Stimulated activated naive CD8-positive, alpha-beta T cell treated with anti-CD3 and anti-CD28 coated beads, Interleukin-15, Interleukin-2, amounts not matched to agents 100 ng/mL and 50 ng/mL, for 24 hours (primary cell): ENCODE measurements around the gene SRRM1.

Source experiments
- H3K27ac Mint-ChIP-seq: one replicate; pipeline ENCODE4 v1.8.0; 2021; ENCODE audit warnings: mild to moderate bottlenecking, mixed read lengths
- H3K27me3 Mint-ChIP-seq: one replicate; pipeline ENCODE4 v1.8.0; 2021; ENCODE audit warnings: mixed read lengths
- H3K36me3 Mint-ChIP-seq: one replicate; pipeline ENCODE4 v1.8.0; 2021; ENCODE audit warnings: low read depth, mixed read lengths
- H3K4me1 Mint-ChIP-seq: one replicate; pipeline ENCODE4 v1.8.0; 2021; ENCODE audit warnings: low read depth, mixed read lengths
- H3K4me3 Mint-ChIP-seq: one replicate; pipeline ENCODE4 v1.8.0; 2021; ENCODE audit warnings: mild to moderate bottlenecking, mixed read lengths
- H3K9me3 Mint-ChIP-seq: one replicate; pipeline ENCODE4 v1.8.0; 2021; ENCODE audit warnings: mixed read lengths

Gene SRRM1

GRCh38 chr1:24635195-24635843, 7.8 kb upstream of the SRRM1 start:
- Mint-ChIP-seq H3K4me1 (peaks cover 10% of the 10 kb centered on the region), H3K36me3 (no peaks in the 10 kb centered on the region), H3K27me3 (no peaks in the 10 kb centered on the region), H3K27ac (no peak overlapping the region), H3K9me3 (no peaks in the 10 kb centered on the region), H3K4me3 (no peak overlapping the region)

- H3K36me3 Mint-ChIP-seq, result no peaks in the 10 kb centered on the region
- H3K4me3 Mint-ChIP-seq, result no peak overlapping the region
- peaks cover 23% of the 10 kb centered on the region for H3K4me1 Mint-ChIP-seq
- no peak overlapping the region for H3K27ac Mint-ChIP-seq
- no peaks in the 10 kb centered on the region for H3K27me3 Mint-ChIP-seq
- no peaks in the 10 kb centered on the region for H3K9me3 Mint-ChIP-seq
Measured at GRCh38 chr1:24636661-24637357, 6.3 kb upstream of the SRRM1 start.

GRCh38 chr1:24639094-24639493, 4.0 kb upstream of the SRRM1 start:
- peak overlapping the region; percentile 5 for H3K27ac Mint-ChIP-seq
- H3K9me3 Mint-ChIP-seq, result no peaks in the 10 kb centered on the region
- H3K27me3 Mint-ChIP-seq, result no peaks in the 10 kb centered on the region
- peaks cover 25% of the 10 kb centered on the region for H3K4me1 Mint-ChIP-seq
- H3K36me3 Mint-ChIP-seq, result peaks cover 2% of the 10 kb centered on the region
- no peak overlapping the region for H3K4me3 Mint-ChIP-seq

- Mint-ChIP-seq H3K4me3 (no peak overlapping the region), H3K27me3 (no peaks in the 10 kb centered on the region), H3K27ac (peak overlapping the region; percentile 5), H3K36me3 (peaks cover 9% of the 10 kb centered on the region), H3K9me3 (no peaks in the 10 kb centered on the region), H3K4me1 (peaks cover 33% of the 10 kb centered on the region)
Measured at GRCh38 chr1:24639881-24640280, 3.2 kb upstream of the SRRM1 start.

- H3K27ac Mint-ChIP-seq, result peak overlapping the region; percentile 51
- peaks cover 13% of the 10 kb centered on the region for H3K36me3 Mint-ChIP-seq
- H3K4me1 Mint-ChIP-seq, result peaks cover 33% of the 10 kb centered on the region
- no peaks in the 10 kb centered on the region for H3K9me3 Mint-ChIP-seq
- H3K27me3 Mint-ChIP-seq, result no peaks in the 10 kb centered on the region
- peak overlapping the region; percentile 4 for H3K4me3 Mint-ChIP-seq
Measured at GRCh38 chr1:24640288-24640687, 2.8 kb upstream of the SRRM1 start.

GRCh38 chr1:24641646-24642151, 1.4 kb upstream of the SRRM1 start:
- H3K36me3 Mint-ChIP-seq, result peaks cover 25% of the 10 kb centered on the region
- H3K4me1 Mint-ChIP-seq, result peaks cover 45% of the 10 kb centered on the region
- peak overlapping the region; percentile 98 for H3K4me3 Mint-ChIP-seq
- H3K27ac Mint-ChIP-seq, result peak overlapping the region; percentile 95
- H3K27me3 Mint-ChIP-seq, result no peaks in the 10 kb centered on the region
- no peaks in the 10 kb centered on the region for H3K9me3 Mint-ChIP-seq

GRCh38 chr1:24643363-24644099, 429 bp downstream of the SRRM1 start:
- no peaks in the 10 kb centered on the region for H3K27me3 Mint-ChIP-seq
- peaks cover 55% of the 10 kb centered on the region for H3K4me1 Mint-ChIP-seq
- H3K9me3 Mint-ChIP-seq, result no peaks in the 10 kb centered on the region
- H3K36me3 Mint-ChIP-seq, result peaks cover 43% of the 10 kb centered on the region
- H3K4me3 Mint-ChIP-seq, result peak overlapping the region; percentile 98
- peak overlapping the region; percentile 73 for H3K27ac Mint-ChIP-seq

- H3K27me3 Mint-ChIP-seq, result no peaks in the 10 kb centered on the region
- H3K36me3 Mint-ChIP-seq, result peaks cover 48% of the 10 kb centered on the region
- H3K9me3 Mint-ChIP-seq, result no peaks in the 10 kb centered on the region
- H3K4me3 Mint-ChIP-seq, result peak overlapping the region; percentile 98
- H3K4me1 Mint-ChIP-seq, result peaks cover 60% of the 10 kb centered on the region
- H3K27ac Mint-ChIP-seq, result peak overlapping the region; percentile 73
Measured at GRCh38 chr1:24644100-24644384, 940 bp downstream of the SRRM1 start.

- no peaks in the 10 kb centered on the region for H3K27me3 Mint-ChIP-seq
- H3K4me3 Mint-ChIP-seq, result no peak overlapping the region
- H3K9me3 Mint-ChIP-seq, result no peaks in the 10 kb centered on the region
- H3K4me1 Mint-ChIP-seq, result peaks cover 63% of the 10 kb centered on the region
- H3K36me3 Mint-ChIP-seq, result peaks cover 92% of the 10 kb centered on the region
- H3K27ac Mint-ChIP-seq, result peak overlapping the region; percentile 56
Measured at GRCh38 chr1:24648919-24649318, 5.8 kb downstream of the SRRM1 start.

GRCh38 chr1:24652382-24652781, 9.3 kb downstream of the SRRM1 start:
- H3K4me1 Mint-ChIP-seq, result peaks cover 55% of the 10 kb centered on the region
- H3K4me3 Mint-ChIP-seq, result no peak overlapping the region
- H3K36me3 Mint-ChIP-seq, result peaks cover 96% of the 10 kb centered on the region
- H3K27me3 Mint-ChIP-seq, result no peaks in the 10 kb centered on the region
- no peak overlapping the region for H3K27ac Mint-ChIP-seq
- no peaks in the 10 kb centered on the region for H3K9me3 Mint-ChIP-seq

GRCh38 chr1:24654010-24654409, 10.9 kb downstream of the SRRM1 start:
- Mint-ChIP-seq H3K4me3 (no peak overlapping the region), H3K4me1 (peaks cover 59% of the 10 kb centered on the region), H3K36me3 (peaks cover 89% of the 10 kb centered on the region), H3K27ac (no peak overlapping the region), H3K27me3 (no peaks in the 10 kb centered on the region), H3K9me3 (no peaks in the 10 kb centered on the region)

- H3K27ac Mint-ChIP-seq, result peak overlapping the region; percentile 16
Measured at GRCh38 chr1:24656046-24656445, 12.9 kb downstream of the SRRM1 start.

GRCh38 chr1:24657781-24658180, 14.7 kb downstream of the SRRM1 start:
- H3K36me3 Mint-ChIP-seq, result peaks cover 87% of the 10 kb centered on the region
- peak overlapping the region; percentile 22 for H3K27ac Mint-ChIP-seq
- H3K27me3 Mint-ChIP-seq, result no peaks in the 10 kb centered on the region
- H3K4me1 Mint-ChIP-seq, result peaks cover 44% of the 10 kb centered on the region
- no peaks in the 10 kb centered on the region for H3K9me3 Mint-ChIP-seq
- H3K4me3 Mint-ChIP-seq, result no peak overlapping the region

More at GRCh38 chr1:24656046-24656445, 12.9 kb downstream of the SRRM1 start:
- Mint-ChIP-seq H3K9me3 (no peaks in the 10 kb centered on the region), H3K4me1 (peaks cover 47% of the 10 kb centered on the region), H3K27me3 (no peaks in the 10 kb centered on the region), H3K36me3 (peaks cover 86% of the 10 kb centered on the region), H3K4me3 (no peak overlapping the region)

GRCh38 chr1:24659166-24659904, 16.2 kb downstream of the SRRM1 start:
- Mint-ChIP-seq H3K36me3 (peaks cover 86% of the 10 kb centered on the region), H3K4me3 (no peak overlapping the region), H3K27ac (no peak overlapping the region), H3K4me1 (peaks cover 44% of the 10 kb centered on the region), H3K27me3 (no peaks in the 10 kb centered on the region), H3K9me3 (no peaks in the 10 kb centered on the region)
